GM19438 (cell line): ENCODE measurements around the gene PPM1M.
A peak's percentile ranks its signal among the peaks of the same experiment; 100 is the strongest.

Experiments
- ATAC-seq: cut with Tn5 transposase; IDR thresholded peaks from one replicate; pipeline ENCODE4 v1.9.1; 2021; ENCODE audit warnings: low read depth; ENCODE audit not compliant: unreplicated experiment

PPM1M gene

DNA sequence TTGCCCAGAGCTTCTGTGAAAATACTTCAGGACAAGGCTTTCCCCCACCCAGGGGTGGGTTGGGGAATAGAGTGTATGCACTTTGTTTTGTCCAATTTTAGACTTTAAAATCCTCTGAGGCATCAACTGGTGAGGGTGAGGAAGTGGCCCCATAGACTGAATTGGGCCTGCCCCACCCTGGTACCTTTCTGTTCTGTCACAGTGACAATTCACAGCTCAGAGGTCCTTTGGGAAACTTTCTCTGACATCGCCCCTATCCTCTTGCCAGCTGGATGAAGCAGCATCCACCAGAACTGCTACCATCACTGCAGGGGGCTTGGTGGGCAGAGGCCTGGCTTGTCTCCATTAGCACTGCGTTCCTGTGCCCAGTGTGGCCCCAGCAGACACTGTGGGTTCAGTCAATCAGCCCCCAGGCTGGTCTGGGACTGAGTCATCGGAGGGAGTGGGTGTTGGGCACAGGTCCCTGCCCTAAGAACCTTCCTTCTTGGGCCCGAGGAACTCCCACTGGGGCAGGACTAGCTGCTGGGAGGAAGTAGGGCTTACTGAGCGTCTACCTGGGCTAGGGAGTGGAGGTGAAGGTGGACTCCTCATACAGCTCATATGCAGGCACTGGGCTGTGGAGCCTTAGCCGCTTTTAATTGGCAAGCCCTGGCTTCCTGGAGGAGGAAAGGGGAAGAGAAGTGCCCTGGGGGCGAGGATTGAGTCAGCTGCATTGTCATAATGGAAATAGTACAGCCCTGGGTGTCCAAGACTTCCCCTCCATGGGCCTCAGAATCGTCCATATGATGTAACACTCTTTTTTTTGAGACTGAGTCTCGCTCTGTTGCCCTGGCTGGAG lies 1.5 kb upstream of the PPM1M start:
- no peak for ATAC-seq

DNA sequence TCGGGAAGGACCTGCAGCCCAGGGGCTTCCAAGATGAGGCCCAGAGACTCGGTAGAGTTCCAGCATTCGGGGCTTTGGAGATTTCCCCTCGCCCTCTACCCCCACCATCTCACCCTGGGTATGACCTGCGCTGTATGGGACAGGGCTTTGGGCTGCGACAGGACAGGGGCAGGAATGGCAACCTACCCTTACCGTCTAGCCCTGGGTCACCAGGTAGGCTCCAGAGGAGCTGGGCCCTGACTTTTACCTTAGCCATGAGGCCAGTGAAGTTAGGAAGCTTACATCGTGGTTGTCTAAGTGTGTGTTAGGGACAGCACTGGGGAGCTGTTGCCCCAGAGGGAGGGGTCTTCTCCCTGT lies 683 bp downstream of the PPM1M start:
- ATAC-seq: no peak

- ATAC-seq: no peak
These were observed 1.3 kb downstream of the PPM1M start for GRCh38 chr3:52246728-52247408.

DNA sequence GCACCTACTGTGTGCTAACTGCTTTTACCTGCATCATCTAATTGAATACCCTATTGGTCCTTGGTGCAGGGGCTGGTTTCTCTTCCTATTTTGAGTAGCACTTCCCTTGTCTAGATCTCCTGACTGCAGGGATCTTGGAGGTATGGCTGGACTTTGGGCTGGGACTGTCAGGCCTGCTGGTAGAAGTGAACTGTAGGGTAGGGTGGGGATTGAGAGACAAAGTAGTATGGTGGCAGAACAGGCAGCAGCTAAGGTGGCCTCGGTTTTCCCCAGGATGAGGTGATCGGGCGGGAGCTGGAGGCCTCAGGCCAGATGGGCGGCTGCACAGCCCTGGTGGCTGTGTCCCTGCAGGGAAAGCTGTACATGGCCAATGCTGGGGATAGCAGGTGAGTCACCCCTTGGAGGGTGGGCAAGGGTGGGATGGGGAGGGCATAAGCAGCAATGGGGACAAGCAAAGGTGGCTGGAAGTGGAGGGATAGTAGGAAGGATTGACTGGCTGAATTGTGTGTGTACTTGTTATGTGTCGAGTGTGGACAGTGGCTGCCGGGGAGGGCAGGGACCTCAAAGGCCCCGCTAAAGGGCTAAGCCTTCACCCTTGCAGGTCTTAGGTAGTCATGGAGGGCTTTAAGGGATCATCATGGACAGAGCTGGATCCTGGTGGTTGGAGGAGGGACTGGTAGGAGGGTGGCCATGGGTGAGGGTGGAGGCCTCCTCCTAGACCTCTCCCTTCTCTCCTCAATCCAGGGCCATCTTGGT lies 2.0 kb downstream of the PPM1M start:
- no peak for ATAC-seq

GRCh38 chr3:52248165-52248541 lies 2.6 kb downstream of the PPM1M start:
- no peak for ATAC-seq

DNA sequence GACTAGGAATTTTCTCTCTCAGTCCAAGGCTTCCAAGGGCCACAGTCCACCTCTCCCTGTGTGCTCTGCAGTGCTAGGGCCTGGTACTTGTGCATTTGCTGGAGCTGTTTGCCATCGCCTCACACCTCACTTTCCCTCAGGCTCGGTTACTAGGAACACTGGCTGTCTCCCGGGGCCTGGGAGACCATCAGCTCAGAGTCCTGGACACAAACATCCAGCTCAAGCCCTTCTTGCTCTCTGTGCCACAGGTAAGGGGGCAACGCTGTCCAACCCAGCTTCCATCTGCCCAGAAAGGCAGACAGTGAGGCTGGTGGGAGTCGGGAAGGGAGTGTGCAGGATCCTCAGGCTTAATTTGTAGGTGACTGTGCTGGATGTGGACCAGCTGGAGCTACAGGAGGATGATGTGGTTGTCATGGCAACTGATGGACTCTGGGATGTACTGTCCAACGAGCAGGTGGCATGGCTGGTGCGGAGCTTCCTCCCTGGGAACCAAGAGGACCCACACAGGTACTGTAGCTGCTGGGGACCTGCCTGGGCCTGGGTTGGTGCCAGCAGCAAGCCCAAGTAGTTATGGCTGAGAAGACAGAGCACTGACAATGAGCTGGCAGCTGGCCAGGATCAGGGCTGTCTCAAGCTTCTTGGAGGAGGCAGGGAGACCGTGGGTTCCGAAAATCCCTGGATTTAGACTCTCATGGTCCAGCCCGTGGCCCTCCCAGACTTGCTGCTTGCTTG lies 3.4 kb downstream of the PPM1M start:
- no peak for ATAC-seq

DNA sequence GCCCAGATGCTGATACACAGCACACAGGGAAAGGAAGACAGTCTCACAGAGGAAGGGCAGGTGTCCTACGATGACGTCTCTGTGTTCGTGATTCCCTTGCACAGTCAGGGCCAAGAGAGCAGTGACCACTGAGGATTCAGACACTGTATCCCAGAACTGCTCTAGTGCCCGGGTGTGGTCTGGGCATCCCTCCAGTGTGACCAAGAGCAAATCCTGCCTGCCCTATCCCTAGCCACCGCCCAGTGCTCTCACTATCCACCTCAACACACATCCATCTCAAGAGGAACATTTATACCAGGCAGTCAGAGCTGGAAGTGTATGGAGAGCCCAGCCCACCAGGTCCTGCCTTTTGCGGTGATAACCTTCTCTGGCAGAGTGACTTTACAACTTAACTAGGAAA lies 4.1 kb downstream of the PPM1M start:
- no peak for ATAC-seq

GRCh38 chr3:52250122-52250521 lies 4.6 kb downstream of the PPM1M start:
- no peak for ATAC-seq

DNA sequence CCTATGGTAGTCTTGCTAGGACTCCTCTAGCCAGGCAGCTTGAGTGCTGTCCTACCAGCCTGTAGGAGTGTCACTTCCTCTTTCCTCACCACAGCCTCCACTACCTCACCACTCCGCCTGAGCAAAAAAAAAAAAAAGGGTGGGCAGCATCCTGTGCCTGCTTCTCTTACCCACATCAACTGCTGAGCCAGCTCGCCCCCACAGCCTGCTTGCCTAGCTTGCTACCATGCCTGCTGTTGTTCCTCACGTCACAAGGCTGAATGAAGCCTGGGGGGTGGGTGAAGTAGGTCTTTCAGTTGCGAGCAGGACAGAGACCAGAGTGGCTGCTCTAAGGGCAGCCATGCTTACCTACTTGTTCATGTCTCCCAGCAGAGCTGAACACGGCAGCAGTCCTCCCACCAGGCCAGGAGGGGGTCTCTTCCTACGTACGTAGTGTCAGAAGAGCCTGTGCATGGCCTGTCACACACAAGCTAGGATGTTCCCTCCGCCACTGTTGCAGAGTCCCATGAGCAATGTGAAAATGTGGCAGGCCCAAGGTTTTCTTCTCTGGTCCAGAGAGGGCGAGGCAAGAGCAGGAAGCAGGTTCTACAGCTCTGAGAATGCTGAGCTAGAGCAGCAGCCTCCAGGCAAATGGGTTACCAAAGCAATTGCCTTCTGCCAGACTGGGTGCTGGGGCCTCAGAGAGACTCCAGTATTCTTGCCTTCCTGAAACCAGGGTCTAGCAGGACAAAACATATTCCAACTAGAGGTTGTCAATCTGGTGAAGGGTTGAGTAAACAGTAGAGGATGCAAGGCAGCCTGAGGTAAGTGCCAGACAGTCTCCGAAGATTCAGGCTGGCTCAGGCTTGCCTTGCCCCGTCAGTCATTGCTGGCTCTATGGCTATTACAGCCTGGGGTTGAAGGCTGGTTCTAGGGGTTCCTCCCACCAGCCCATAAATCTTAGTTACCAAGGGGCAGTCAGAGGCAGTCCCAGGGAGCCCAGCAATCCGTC lies 8.1 kb downstream of the PPM1M start:
- peak; percentile 89 for ATAC-seq

DNA sequence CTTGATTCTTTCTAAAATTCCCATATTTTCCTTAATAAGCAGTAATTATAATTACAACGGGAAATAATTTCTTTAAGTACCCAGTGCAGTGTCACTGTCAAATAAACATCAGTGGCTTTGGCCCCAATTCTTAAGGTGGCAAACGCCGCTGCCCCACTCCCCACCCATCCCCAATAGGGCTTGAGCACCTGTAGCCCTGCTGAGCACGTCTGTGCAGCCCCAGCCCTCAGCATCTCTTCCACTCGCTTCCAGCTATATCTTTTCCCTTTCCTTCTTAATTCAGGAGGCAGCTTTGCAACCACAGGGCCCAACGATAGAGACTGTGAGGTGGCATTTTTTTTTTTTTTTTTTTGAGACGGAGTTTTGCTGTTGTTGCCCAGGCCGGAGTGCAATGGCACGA lies 9.0 kb downstream of the PPM1M start:
- ATAC-seq: no peak

DNA sequence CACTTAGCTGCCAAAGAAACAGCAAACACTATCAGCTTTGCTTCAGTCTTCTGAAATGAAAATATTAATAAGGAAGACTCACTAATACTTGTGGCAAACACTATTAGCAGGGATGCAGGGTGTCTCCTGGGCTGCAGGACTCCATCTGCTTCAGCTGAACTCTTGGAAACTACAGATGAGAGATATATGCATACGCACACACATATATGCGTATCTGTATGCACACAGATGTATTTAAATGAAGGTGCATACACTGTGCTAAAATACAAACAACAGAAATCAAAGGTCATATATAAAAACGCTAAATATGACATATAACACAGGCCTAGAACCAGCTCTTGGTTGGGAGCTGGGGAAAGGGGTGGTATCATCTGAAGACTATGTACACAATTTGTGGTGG lies 10.6 kb downstream of the PPM1M start:
- no peak for ATAC-seq

GRCh38 chr3:52256622-52257021 lies 11.1 kb downstream of the PPM1M start:
- ATAC-seq: no peak

DNA sequence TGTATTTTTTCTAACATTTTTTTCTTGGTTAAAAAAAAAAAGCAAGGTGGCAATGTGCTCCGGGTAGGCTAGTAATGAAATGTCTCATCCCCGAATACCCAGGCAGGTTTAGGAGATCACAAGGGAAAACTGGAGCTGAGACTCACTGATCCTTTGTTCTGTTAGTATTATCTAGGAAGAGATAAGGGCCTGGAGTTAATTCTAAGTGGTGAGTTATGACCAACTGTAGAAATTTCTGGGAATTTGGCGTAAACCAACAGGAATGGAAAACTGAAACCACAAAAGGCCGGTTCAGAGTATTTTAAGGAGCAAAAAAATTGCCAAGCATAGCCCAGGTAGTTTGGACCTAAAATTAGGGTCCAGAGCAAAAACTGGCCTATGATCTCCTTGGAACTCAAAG lies 12.4 kb downstream of the PPM1M start:
- no peak for ATAC-seq

GRCh38 chr3:52259035-52259434 lies 13.5 kb downstream of the PPM1M start:
- ATAC-seq: no peak

- ATAC-seq: no peak
These were observed 13.9 kb downstream of the PPM1M start for GRCh38 chr3:52259448-52259847.

- ATAC-seq: no peak
These were observed 16.9 kb downstream of the PPM1M start for GRCh38 chr3:52262447-52262846.

DNA sequence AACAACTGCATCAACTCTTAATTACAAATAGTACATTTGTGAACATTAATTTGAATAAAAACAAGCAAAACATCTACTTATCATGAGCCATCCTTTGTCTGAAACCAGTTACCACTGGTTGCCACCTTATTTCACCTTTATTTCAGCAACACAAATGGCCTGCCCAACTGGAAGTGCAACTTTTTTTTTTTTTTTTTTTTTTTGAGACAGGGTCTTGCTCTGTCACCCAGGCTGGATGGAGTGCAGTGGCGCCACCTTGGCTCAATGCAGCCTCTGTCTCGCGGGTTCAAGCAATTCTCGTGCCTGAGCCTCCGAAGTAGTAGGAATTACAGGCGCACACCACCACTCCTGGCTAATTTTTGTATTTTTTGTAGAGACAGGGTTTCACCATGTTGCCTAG lies 19.8 kb downstream of the PPM1M start:
- ATAC-seq: no peak

DNA sequence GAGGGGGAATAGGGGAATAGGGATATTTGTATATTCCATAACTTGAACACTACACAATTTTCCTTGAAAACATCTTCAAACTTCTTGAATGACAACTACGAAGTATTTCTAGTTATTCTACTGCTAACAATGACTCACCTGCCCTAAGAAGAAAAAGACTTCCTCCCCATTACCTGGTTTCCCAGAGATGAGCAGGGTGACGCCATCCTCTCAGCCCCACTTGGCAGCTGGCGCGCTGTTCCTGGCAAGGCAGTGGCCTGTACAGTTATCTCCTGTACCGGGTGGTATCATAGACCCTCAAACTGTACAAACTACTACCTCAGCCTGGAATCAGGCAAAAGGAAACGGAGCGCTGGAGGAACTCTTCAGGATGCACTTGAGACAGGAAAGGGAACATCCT lies 22.5 kb downstream of the PPM1M start:
- no peak for ATAC-seq

GRCh38 chr3:52269776-52270175 lies 24.2 kb downstream of the PPM1M start:
- ATAC-seq: no peak

DNA sequence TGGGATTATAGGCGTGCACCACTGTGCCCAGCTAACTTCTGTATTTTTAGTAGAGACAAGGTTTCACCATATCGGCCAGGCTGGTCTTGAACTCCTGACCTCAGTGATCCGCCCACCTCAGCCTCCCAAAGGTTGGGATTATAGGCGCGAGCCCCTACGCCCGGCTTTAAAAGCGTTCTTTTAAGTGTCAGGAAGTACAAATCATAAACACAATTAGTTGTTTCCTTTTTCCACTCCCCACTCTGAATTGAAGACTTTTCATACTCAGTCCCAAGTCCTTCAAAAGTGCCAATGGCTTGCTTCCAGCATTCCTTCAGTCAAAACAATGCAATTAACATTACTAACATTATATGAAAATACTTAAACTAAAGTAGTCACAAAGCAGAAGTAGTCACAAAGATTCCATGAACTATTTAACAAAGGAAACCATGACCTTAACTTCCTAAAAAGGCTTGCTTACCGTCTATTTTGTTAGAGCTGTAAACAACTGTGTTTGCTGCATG lies 24.7 kb downstream of the PPM1M start:
- no peak for ATAC-seq
